A673 (cell line): ENCODE results near the gene TARP.
A peak's percentile ranks its signal among the peaks of the same experiment; 100 is the strongest.

Experiments
- BruUV-seq: library from RNA; stranded (reverse); fragments of 400-500 nt; replicated peaks from 2 replicates; lab custom pipeline; 2021; lab: Mats Ljungman, UMichigan
- CTCF ChIA-PET: fragments of 300-600 bp; sonication (Branson Sonifier 250); formaldehyde crosslinking; loops from one replicate; lab custom pipeline; 2022; ENCODE audit warnings: antibody characterized with exemption; lab: Charles Lee
- POLR2A ChIA-PET: fragments of 300-600 bp; sonication (Branson Sonifier 250); formaldehyde crosslinking; loops from one replicate; lab custom pipeline; 2022; ENCODE audit warnings: antibody characterized with exemption; ENCODE audit not compliant: low non-redundant PET; lab: Charles Lee
- DNase-seq: peaks from one replicate; pipeline ENCODE4 v3.0.0-alpha.2; 2015; ENCODE audit warnings: low spot score
- H3K27ac ChIP-seq: fragments of 200-600 bp; sonication (generic); 2 replicates; pipeline ENCODE4 v1.5.1; 2016; ENCODE audit warnings: mixed run types, low read depth, mild to moderate bottlenecking, mixed read lengths, antibody characterized with exemption, low read length; ENCODE audit not compliant: poor library complexity, severe bottlenecking
- H3K27me3 ChIP-seq: fragments of 200-600 bp; sonication (generic); replicated peaks from 2 replicates; pipeline ENCODE4 v1.6.1; 2017; ENCODE audit warnings: mixed run types, low read depth, mild to moderate bottlenecking, mixed read lengths, antibody characterized with exemption, low read length; ENCODE audit not compliant: insufficient read depth, poor library complexity
- H3K36me3 ChIP-seq: fragments of 200-600 bp; sonication (generic); 2 replicates; pipeline ENCODE4 v1.6.1; 2016; ENCODE audit warnings: mixed run types, mild to moderate bottlenecking, mixed read lengths, antibody characterized with exemption, low read length; ENCODE audit not compliant: insufficient read depth, poor library complexity, severe bottlenecking
- H3K4me1 ChIP-seq: fragments of 200-600 bp; sonication (generic); 2 replicates; pipeline ENCODE4 v1.6.1; 2017; ENCODE audit warnings: mixed run types, mild to moderate bottlenecking, mixed read lengths, antibody characterized with exemption, low read length; ENCODE audit not compliant: insufficient read depth, poor library complexity, severe bottlenecking
- H3K4me3 ChIP-seq: fragments of 200-600 bp; sonication (generic); 2 replicates; pipeline ENCODE4 v1.5.1; 2016; ENCODE audit warnings: low read depth, mixed run types, mild to moderate bottlenecking, mixed read lengths, low read length; ENCODE audit not compliant: poor library complexity, severe bottlenecking
- H3K9me3 ChIP-seq: fragments of 200-600 bp; sonication (generic); 2 replicates; pipeline ENCODE4 v1.6.1; 2016; ENCODE audit warnings: mixed run types, low read depth, mild to moderate bottlenecking, mixed read lengths, antibody characterized with exemption, low read length; ENCODE audit not compliant: poor library complexity, severe bottlenecking
- EZH2 ChIP-seq: fragments of 200-600 bp; sonication (generic); IDR thresholded peaks from 2 replicates; pipeline ENCODE4 v1.6.1; 2017; ENCODE audit warnings: borderline replicate concordance, low read depth, mild to moderate bottlenecking, mixed read lengths, antibody characterized with exemption, low read length; ENCODE audit not compliant: poor library complexity, severe bottlenecking
- intact Hi-C: fragments of 100-400 bp; cut with micrococcal nuclease; formaldehyde crosslinking; loops from one replicate; pipeline ENCODE4 v1.10.0; 2022; ENCODE audit not compliant: unreplicated experiment
- TF ChIP-seq, protein P1 (sequence below): fragments of 300-800, 200-600 bp; sonication (generic); conservative IDR thresholded peaks from 2 replicates; pipeline ENCODE4 v1.5.1; 2017; ENCODE audit warnings: low read depth, mild to moderate bottlenecking, antibody characterized with exemption, low read length, moderate library complexity, mixed read lengths

Gene TARP

DNA sequence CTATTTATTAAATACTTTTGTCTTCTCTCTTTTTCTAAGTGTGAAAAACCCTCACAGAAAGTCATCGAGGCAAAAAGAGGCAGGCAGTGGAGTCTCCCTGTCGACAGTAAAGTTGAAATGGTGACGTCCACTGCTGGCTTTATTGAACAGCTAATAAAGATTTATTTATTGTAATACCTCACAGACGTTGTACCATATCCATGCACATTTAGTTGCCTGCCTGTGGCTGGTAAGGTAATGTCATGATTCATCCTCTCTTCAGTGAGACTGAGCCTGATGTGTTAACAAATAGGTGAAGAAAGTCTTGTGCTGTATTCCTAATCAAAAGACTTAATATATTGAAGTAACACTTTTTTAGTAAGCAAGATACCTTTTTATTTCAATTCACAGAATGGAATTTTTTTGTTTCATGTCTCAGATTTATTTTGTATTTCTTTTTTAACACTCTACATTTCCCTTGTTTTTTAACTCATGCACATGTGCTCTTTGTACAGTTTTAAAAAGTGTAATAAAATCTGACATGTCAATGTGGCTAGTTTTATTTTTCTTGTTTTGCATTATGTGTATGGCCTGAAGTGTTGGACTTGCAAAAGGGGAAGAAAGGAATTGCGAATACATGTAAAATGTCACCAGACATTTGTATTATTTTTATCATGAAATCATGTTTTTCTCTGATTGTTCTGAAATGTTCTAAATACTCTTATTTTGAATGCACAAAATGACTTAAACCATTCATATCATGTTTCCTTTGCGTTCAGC lies 43.4 kb downstream of the TARP start:
- TSS peak; percentile 42 for BruUV-seq
- Histone ChIP-seq H3K4me3 (no peak overlapping the region), H3K27ac (no peak overlapping the region), H3K9me3 (no peaks in the 10 kb centered on the region), H3K27me3 (no peaks in the 10 kb centered on the region), H3K36me3 (peaks cover 5% of the 10 kb centered on the region), H3K4me1 (no peaks in the 10 kb centered on the region)
- intact Hi-C loops: no loop called here
- TF ChIP-seq, protein P1, sequence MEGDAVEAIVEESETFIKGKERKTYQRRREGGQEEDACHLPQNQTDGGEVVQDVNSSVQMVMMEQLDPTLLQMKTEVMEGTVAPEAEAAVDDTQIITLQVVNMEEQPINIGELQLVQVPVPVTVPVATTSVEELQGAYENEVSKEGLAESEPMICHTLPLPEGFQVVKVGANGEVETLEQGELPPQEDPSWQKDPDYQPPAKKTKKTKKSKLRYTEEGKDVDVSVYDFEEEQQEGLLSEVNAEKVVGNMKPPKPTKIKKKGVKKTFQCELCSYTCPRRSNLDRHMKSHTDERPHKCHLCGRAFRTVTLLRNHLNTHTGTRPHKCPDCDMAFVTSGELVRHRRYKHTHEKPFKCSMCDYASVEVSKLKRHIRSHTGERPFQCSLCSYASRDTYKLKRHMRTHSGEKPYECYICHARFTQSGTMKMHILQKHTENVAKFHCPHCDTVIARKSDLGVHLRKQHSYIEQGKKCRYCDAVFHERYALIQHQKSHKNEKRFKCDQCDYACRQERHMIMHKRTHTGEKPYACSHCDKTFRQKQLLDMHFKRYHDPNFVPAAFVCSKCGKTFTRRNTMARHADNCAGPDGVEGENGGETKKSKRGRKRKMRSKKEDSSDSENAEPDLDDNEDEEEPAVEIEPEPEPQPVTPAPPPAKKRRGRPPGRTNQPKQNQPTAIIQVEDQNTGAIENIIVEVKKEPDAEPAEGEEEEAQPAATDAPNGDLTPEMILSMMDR: no peak
- TF ChIP-seq EZH2: no peak
- no peak for DNase-seq
- CTCF ChIA-PET: no interaction called here
- POLR2A ChIA-PET: no interaction called here

DNA sequence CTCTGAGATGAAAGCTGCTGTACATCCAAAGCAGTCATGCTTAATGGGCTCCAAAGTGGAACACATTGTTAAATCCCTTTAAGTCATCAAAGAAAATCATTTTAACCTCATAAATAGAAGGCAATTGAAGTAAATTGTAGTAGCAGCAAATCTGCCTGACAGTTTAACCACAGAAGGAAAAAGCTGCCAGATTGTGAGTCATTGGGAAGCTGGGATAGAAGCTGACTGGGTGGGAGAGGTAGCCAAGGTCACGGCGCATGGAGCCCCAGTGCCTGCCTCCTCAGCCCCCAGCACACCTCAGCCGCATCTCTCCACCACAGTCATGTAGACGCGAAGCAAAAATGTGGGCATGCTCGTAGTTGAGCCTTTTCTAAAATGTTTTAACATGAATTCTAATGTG lies 44.0 kb downstream of the TARP start:
- ChIA-PET CTCF (no interaction called here), POLR2A (no interaction called here)
- TF ChIP-seq EZH2: no peak
- TF ChIP-seq, protein P1: no peak
- Histone ChIP-seq H3K9me3 (no peaks in the 10 kb centered on the region), H3K4me1 (no peaks in the 10 kb centered on the region), H3K4me3 (no peak overlapping the region), H3K27me3 (no peaks in the 10 kb centered on the region), H3K36me3 (peaks cover 5% of the 10 kb centered on the region), H3K27ac (no peak overlapping the region)
- intact Hi-C loops: no loop called here
- DNase-seq: no peak
- BruUV-seq: no TSS peak

DNA sequence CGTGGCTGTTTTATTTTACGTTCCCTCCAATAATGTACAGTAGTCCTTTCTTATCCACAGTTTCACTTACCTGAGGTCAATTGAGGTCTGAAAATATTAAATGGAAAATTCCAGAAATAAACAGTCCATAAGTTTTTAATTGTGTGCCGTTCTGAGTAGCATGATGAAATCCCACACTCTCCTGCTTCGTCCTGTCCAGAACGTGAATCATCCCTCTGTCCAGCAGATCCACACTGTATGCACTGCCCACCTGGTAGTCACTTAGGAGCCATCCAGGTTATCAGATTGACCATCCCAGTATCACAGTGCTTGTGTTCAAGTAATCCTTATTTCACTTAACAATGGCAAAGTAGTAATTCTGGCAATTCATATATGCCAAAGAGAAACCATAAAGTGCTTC lies 49.0 kb downstream of the TARP start:
- Histone ChIP-seq H3K4me3 (no peak overlapping the region), H3K4me1 (no peaks in the 10 kb centered on the region), H3K9me3 (no peaks in the 10 kb centered on the region), H3K27ac (no peak overlapping the region), H3K36me3 (peaks cover 11% of the 10 kb centered on the region), H3K27me3 (no peaks in the 10 kb centered on the region)
- BruUV-seq: no TSS peak
- no peak for DNase-seq
- CTCF ChIA-PET: no interaction called here
- intact Hi-C loops: no loop called here
- POLR2A ChIA-PET: interaction anchor here (0.6 kb wide), 1 partner anchor 285 kb away, joined by 10 read pairs; no protein-coding TSS in a partner anchor
- TF ChIP-seq EZH2: no peak
- TF ChIP-seq, protein P1: no peak
